HFFc6 (cell line): ENCODE measurements around the gene SNX24. TPM values are rescaled to one million over a fixed set of nuclear protein-coding genes. Genes with fewer than 3 reads are reported as not detected.

Experiments used
- DNase-seq: peaks from one replicate; pipeline ENCODE4 v3.0.0-alpha.2; 2018
- H3K27ac Mint-ChIP-seq: 2 replicates; pipeline ENCODE4 v1.8.0; 2020; ENCODE audit warnings: mild to moderate bottlenecking, mixed read lengths
- H3K27me3 Mint-ChIP-seq: 2 replicates; pipeline ENCODE4 v1.8.0; 2021; ENCODE audit warnings: mild to moderate bottlenecking, moderate library complexity, mixed read lengths; ENCODE audit not compliant: insufficient read depth
- H3K36me3 Mint-ChIP-seq: 2 replicates; pipeline ENCODE4 v1.8.0; 2021; ENCODE audit warnings: low read depth, mixed read lengths
- H3K4me1 Mint-ChIP-seq: 2 replicates; pipeline ENCODE4 v1.8.0; 2020; ENCODE audit warnings: low read depth, mixed read lengths
- H3K4me3 Mint-ChIP-seq: 2 replicates; pipeline ENCODE4 v1.8.0; 2020; ENCODE audit warnings: mild to moderate bottlenecking, moderate library complexity, mixed read lengths
- H3K9me3 Mint-ChIP-seq: 2 replicates; pipeline ENCODE4 v1.8.0; 2020; ENCODE audit warnings: mild to moderate bottlenecking, mixed read lengths
- total RNA-seq, 6 experiments: library from RNA; stranded (reverse); fragmentation: NEBNext Ultra II Directional; extraction: Animal tissue kit (Norgen Biotek cat#: 25700); gene quantifications; 2 replicates in 1 of 6; 3 replicates in 5 of 6; pipeline ENCODE4 v1.2.3, GENCODE V29; 2021
- TF ChIP-seq, protein P1 (sequence below): fragments of 200-600 bp; sonication (generic); IDR thresholded peaks from 2 replicates; pipeline ENCODE4 v1.5.0; 2021; ENCODE audit warnings: antibody characterized with exemption, mild to moderate bottlenecking

The SNX24 gene
- total RNA-seq, 6 experiments from 2014 or later: 19.7 to 24.1 (median 21.9) TPM

- Mint-ChIP-seq H3K9me3 (no peaks in the 10 kb centered on the region), H3K4me1 (no peaks in the 10 kb centered on the region), H3K27ac (no peak overlapping the region), H3K36me3 (no peaks in the 10 kb centered on the region), H3K4me3 (no peak overlapping the region), H3K27me3 (no peaks in the 10 kb centered on the region)
- no peak for DNase-seq
- TF ChIP-seq, protein P1, sequence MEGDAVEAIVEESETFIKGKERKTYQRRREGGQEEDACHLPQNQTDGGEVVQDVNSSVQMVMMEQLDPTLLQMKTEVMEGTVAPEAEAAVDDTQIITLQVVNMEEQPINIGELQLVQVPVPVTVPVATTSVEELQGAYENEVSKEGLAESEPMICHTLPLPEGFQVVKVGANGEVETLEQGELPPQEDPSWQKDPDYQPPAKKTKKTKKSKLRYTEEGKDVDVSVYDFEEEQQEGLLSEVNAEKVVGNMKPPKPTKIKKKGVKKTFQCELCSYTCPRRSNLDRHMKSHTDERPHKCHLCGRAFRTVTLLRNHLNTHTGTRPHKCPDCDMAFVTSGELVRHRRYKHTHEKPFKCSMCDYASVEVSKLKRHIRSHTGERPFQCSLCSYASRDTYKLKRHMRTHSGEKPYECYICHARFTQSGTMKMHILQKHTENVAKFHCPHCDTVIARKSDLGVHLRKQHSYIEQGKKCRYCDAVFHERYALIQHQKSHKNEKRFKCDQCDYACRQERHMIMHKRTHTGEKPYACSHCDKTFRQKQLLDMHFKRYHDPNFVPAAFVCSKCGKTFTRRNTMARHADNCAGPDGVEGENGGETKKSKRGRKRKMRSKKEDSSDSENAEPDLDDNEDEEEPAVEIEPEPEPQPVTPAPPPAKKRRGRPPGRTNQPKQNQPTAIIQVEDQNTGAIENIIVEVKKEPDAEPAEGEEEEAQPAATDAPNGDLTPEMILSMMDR: no peak
Measured at GRCh38 chr5:122831984-122832383, 13.4 kb upstream of the SNX24 start.

- DNase-seq: no peak
- peaks cover 5% of the 10 kb centered on the region; the same call in 1 of the 2 replicates for H3K4me1 Mint-ChIP-seq
- no peaks in the 10 kb centered on the region for H3K36me3 Mint-ChIP-seq
- H3K27ac Mint-ChIP-seq: no peak overlapping the region
- H3K4me3 Mint-ChIP-seq: no peak overlapping the region
- H3K9me3 Mint-ChIP-seq: no peaks in the 10 kb centered on the region
- TF ChIP-seq, protein P1: peak; percentile 31; the same call in 1 of the 2 replicates
- no peaks in the 10 kb centered on the region for H3K27me3 Mint-ChIP-seq
Measured at GRCh38 chr5:122835681-122836080, 9.7 kb upstream of the SNX24 start.

- H3K4me1 Mint-ChIP-seq: peaks cover 5% of the 10 kb centered on the region; the same call in 1 of the 2 replicates
- DNase-seq: no peak
- H3K36me3 Mint-ChIP-seq: no peaks in the 10 kb centered on the region
- no peaks in the 10 kb centered on the region for H3K27me3 Mint-ChIP-seq
- no peaks in the 10 kb centered on the region for H3K9me3 Mint-ChIP-seq
- no peak overlapping the region for H3K27ac Mint-ChIP-seq
- TF ChIP-seq, protein P1: no peak
- H3K4me3 Mint-ChIP-seq: no peak overlapping the region
Measured at GRCh38 chr5:122836947-122837346, 8.5 kb upstream of the SNX24 start.

DNA sequence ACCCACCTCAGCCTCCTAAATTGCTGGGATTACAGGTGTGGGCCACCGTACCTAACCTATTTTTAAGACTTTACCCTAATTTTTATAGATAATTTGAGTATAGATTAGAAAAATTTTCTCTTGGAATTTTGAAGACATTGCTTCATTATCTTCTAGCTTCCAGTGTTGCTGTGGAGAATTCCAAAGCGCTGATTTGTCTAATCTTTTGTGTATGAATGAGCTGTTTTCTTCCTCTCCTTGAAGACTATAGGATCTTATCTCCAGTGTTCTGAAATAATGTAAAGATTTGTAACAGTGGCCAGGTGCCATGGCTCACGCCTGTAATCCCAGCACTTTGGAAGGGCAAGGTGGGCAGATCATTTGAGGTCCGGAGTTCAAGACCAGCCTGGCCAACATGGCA is 5.7 kb upstream of the SNX24 start:
- TF ChIP-seq, protein P1: no peak
- H3K9me3 Mint-ChIP-seq: no peaks in the 10 kb centered on the region
- no peak for DNase-seq
- no peak overlapping the region for H3K4me3 Mint-ChIP-seq
- no peaks in the 10 kb centered on the region for H3K36me3 Mint-ChIP-seq
- H3K27ac Mint-ChIP-seq: no peak overlapping the region
- peaks cover 14% of the 10 kb centered on the region for H3K4me1 Mint-ChIP-seq
- no peaks in the 10 kb centered on the region for H3K27me3 Mint-ChIP-seq

DNA sequence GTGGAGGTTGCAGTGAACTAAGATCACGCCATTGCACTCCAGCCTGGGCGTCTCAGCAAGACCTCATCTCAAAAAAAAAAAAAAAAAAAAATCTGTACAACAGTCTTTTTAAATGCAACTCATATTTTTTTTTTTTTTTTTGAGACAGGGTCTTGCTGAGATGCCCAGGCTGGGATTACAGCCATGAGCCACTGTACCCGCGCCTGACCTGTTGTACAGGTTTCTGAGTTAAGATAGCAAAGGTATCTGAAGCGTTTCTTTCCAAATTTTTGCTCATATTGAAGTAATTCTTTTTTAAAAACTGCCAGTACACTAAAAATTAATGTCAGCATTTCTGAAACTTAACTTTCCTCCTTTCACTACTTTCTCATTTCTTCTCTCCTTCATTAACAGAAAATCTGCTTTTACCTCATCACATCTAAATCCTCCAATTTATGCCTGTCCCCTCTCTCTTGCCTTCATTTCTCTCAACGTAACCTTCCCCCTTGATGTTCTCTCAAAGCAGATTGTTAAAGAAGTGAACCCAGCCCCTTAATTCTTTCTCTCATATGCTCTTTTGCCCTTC is 3.3 kb upstream of the SNX24 start:
- H3K27ac Mint-ChIP-seq: no peak overlapping the region
- no peaks in the 10 kb centered on the region for H3K36me3 Mint-ChIP-seq
- no peak overlapping the region for H3K4me3 Mint-ChIP-seq
- DNase-seq: no peak
- TF ChIP-seq, protein P1: no peak
- no peaks in the 10 kb centered on the region for H3K27me3 Mint-ChIP-seq
- H3K4me1 Mint-ChIP-seq: peaks cover 29% of the 10 kb centered on the region
- no peaks in the 10 kb centered on the region for H3K9me3 Mint-ChIP-seq
